ENCODE data around the gene SOX3. TPM values are rescaled to one million over a fixed set of nuclear protein-coding genes. Genes with fewer than 3 reads are reported as not detected.

The SOX3 gene
- total RNA-seq, 1 experiment from 2014 or later: not detected

- H3K4me1 ChIP-seq (replicated peaks; ENCODE audit: insufficient read depth): no peaks in the 10 kb centered on the region
- H3K79me2 ChIP-seq (ENCODE audit: low read depth): no peaks in the 10 kb centered on the region
- H4K20me1 ChIP-seq (ENCODE audit: insufficient read depth): no peaks in the 10 kb centered on the region
- CTCF ChIA-PET: no interaction called here
- no peak overlapping the region for H3K4me2 ChIP-seq
- H3K27ac ChIP-seq: no peak overlapping the region
- H3F3A ChIP-seq (ENCODE audit: insufficient read depth, low read depth): no peaks in the 10 kb centered on the region
- H3K36me3 ChIP-seq (ENCODE audit: low read depth): no peaks in the 10 kb centered on the region
- H2AFZ ChIP-seq: no peak overlapping the region
- no peak overlapping the region for H3K4me3 ChIP-seq
- POLR2A ChIA-PET (ENCODE audit: unreplicated experiment): no interaction called here
- no peaks in the 10 kb centered on the region for H3K9me3 ChIP-seq (ENCODE audit: insufficient read depth, low read depth)
- intact Hi-C loops (cut with micrococcal nuclease; ENCODE audit: unreplicated experiment): no loop called here
- peaks cover 4% of the 10 kb centered on the region; the same call in 1 of the 2 replicates for H3K27me3 ChIP-seq (ENCODE audit: insufficient read depth, low read depth)
- H3K9me2 ChIP-seq (ENCODE audit: insufficient read depth): no peaks in the 10 kb centered on the region
- DNase-seq: no peak
- TF ChIP-seq EZH2 (IDR thresholded peaks at IDR 0.05; ENCODE audit: low read depth) (no peak), CTCF (conservative IDR thresholded peaks at IDR 0.05) (no peak)
- BruUV-seq (replicated peaks): no TSS peak
Measured at GRCh38 chrX:140502491-140503237, 2.2 kb downstream of the SOX3 start.

GRCh38 chrX:140501940-140502468 is 2.9 kb downstream of the SOX3 start:
- Histone ChIP-seq H2AFZ (no peak overlapping the region), H3K9me2 (ENCODE audit: insufficient read depth) (no peaks in the 10 kb centered on the region), H3K27ac (no peak overlapping the region), H3K4me2 (no peak overlapping the region), H3K4me3 (no peak overlapping the region), H4K20me1 (ENCODE audit: insufficient read depth) (no peaks in the 10 kb centered on the region), H3K36me3 (ENCODE audit: low read depth) (no peaks in the 10 kb centered on the region), H3K4me1 (replicated peaks; ENCODE audit: insufficient read depth) (no peaks in the 10 kb centered on the region), H3K27me3 (ENCODE audit: insufficient read depth, low read depth) (no peaks in the 10 kb centered on the region), H3K9me3 (ENCODE audit: insufficient read depth, low read depth) (no peaks in the 10 kb centered on the region), H3K79me2 (ENCODE audit: low read depth) (no peaks in the 10 kb centered on the region), H3F3A (ENCODE audit: insufficient read depth, low read depth) (no peaks in the 10 kb centered on the region)
- ChIA-PET CTCF (no interaction called here), POLR2A (ENCODE audit: unreplicated experiment) (no interaction called here)
- DNase-seq: no peak
- no TSS peak for BruUV-seq (replicated peaks)
- intact Hi-C loops (cut with micrococcal nuclease; ENCODE audit: unreplicated experiment): no loop called here
- TF ChIP-seq CTCF (conservative IDR thresholded peaks at IDR 0.05) (no peak), EZH2 (IDR thresholded peaks at IDR 0.05; ENCODE audit: low read depth) (no peak)

- no peak overlapping the region for H3K4me2 ChIP-seq
- no TSS peak for BruUV-seq (replicated peaks)
- TF ChIP-seq CTCF (conservative IDR thresholded peaks at IDR 0.05) (no peak), EZH2 (IDR thresholded peaks at IDR 0.05; ENCODE audit: low read depth) (no peak)
Measured at GRCh38 chrX:140501321-140501720, 3.5 kb downstream of the SOX3 start.

More at GRCh38 chrX:140501321-140501720, 3.5 kb downstream of the SOX3 start:
- Histone ChIP-seq H3F3A (ENCODE audit: insufficient read depth, low read depth) (no peaks in the 10 kb centered on the region), H3K4me1 (replicated peaks; ENCODE audit: insufficient read depth) (no peaks in the 10 kb centered on the region), H3K27ac (no peak overlapping the region), H3K9me3 (ENCODE audit: insufficient read depth, low read depth) (no peaks in the 10 kb centered on the region), H3K9me2 (ENCODE audit: insufficient read depth) (no peaks in the 10 kb centered on the region), H3K36me3 (ENCODE audit: low read depth) (no peaks in the 10 kb centered on the region), H2AFZ (no peak overlapping the region), H4K20me1 (ENCODE audit: insufficient read depth) (no peaks in the 10 kb centered on the region), H3K27me3 (ENCODE audit: insufficient read depth, low read depth) (no peaks in the 10 kb centered on the region), H3K79me2 (ENCODE audit: low read depth) (no peaks in the 10 kb centered on the region), H3K4me3 (no peak overlapping the region)
- CTCF ChIA-PET: no interaction called here
- POLR2A ChIA-PET (ENCODE audit: unreplicated experiment): no interaction called here
- intact Hi-C loops (cut with micrococcal nuclease; ENCODE audit: unreplicated experiment): no loop called here
- no peak for DNase-seq

All from PC-9 (cell line).